Measurements from ENCODE around the gene DYNLL2.
"Not testable (repeated sequence)": the region's sequence is repeated elsewhere in the genome, so short reads cannot be mapped to it uniquely, and the experiment has no call there.

The DYNLL2 gene

GRCh38 chr17:58082870-58083490, at the start of gene DYNLL2:
Gene DYNLL2, plus strand, starts transcription at chr17:58083419. Its CDS starts 3,672 bp downstream, at chr17:58087091.
- DNase-seq (ENCODE audit: low read depth), result peak; percentile 90

DNA sequence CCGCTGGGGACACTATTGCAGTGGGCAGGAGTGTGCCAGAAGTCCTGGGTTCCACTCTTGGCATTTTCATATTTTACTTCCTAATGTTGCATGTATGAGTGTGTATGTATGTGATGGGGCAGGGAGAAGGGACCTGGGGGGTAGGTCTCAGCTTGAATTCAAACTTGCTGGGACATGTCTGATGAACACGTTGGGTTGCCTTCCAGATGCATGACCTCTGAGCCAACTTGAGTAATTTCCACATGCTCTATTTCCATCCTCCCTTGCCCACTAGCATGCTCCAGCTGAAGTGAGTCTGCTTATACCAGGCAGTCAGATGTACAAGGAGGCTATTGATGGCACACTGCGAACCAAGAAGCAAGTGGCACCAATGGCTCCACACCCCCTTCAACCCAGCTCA, 43.2 kb upstream of the DYNLL2 start:
- no peak for DNase-seq (ENCODE audit: low read depth)

GRCh38 chr17:58040386-58040785, 42.8 kb upstream of the DYNLL2 start:
- DNase-seq (ENCODE audit: low read depth), result no peak

DNA sequence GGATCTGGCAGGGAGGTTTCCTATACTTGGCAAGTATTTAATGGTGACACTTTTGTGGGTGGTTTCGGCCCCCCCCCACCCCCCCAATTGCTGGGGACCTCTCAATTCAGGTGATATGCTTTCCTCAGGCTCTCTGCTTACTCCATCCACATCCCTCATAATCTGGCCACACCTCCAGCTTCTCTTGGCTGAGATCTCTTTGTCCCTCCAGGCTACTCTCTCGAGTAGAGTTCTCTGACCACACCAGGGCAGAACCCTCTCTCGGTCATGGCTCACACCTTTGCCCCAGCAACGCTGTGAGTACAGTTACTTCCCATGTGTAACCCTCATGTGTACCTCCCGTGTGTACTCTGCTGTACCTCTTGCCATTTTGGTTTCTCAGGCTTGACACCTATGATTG, 42.1 kb upstream of the DYNLL2 start:
- no peak for DNase-seq (ENCODE audit: low read depth)

GRCh38 chr17:58043221-58044181, 39.7 kb upstream of the DYNLL2 start:
- DNase-seq (ENCODE audit: low read depth), result no peak

- not testable (repeated sequence) for DNase-seq (ENCODE audit: low read depth)
These were observed 39.0 kb upstream of the DYNLL2 start for GRCh38 chr17:58044256-58044655.

DNA sequence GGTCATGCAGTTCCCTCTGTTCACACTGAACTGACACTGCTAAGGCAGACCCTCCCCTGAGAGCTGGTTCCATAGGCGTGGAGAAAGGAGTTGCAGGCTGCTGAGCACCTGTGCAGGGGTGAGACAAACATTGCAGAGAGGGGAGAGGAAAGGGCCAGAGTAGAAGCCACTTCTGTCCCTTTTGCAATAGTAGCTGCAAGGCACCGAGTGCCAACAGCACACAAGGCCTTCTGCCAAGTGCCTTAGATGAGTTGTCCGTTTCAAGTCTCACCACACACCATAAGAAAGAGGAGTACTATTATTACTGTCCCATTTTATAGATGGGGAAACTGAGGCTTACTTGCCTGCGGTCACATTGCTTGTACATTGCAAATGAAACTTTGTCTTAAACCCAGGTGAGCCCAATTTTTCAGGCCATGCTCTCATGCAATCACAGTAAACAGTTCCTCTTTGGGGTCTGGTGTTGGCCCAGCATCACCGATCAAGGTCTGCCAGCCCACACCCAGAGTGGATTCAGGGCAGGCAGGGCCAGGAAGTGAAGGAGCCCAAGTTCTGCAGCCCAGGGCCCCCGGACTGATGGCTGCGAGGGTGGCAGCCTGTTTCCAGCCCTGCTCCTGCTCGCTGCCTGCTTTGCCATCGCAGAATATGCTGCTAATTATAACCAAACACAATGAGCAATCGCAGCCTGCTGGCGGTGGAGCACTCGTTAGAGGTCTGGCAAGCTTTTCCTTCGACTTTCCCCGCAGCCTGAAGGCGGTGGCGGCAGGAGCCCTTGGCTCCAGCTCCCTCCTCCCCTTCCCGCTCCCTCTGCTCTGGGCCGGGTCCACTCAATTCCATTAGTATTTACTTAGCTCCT, 36.8 kb upstream of the DYNLL2 start:
- DNase-seq (ENCODE audit: low read depth), result no peak

GRCh38 chr17:58047376-58048150, 35.7 kb upstream of the DYNLL2 start:
- no peak for DNase-seq (ENCODE audit: low read depth)

- DNase-seq (ENCODE audit: low read depth), result no peak
These were observed 33.7 kb upstream of the DYNLL2 start for GRCh38 chr17:58049533-58049932.

DNA sequence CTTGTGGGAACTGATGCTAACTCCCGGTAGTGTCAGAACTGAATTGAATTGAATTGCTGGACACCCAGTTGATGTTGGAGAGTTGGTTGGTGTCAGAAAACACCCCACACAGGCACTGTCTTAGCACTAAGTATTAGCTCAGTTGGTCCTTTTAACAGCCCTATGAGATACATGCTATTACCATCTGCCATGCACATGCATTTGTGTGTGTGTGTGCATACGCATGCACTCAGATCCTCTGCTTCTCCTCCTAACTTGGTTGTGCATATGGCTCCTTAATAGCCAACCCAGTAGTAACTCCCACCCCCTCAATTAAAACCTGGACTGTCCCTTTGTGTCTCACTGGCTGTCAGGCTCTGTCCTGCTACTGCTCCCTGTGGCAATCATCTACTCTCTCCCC, 32.3 kb upstream of the DYNLL2 start:
- DNase-seq (ENCODE audit: low read depth), result no peak

GRCh38 chr17:58051468-58051867, 31.8 kb upstream of the DYNLL2 start:
- DNase-seq (ENCODE audit: low read depth), result no peak

GRCh38 chr17:58052407-58052806, 30.8 kb upstream of the DYNLL2 start:
- no peak for DNase-seq (ENCODE audit: low read depth)

- no peak for DNase-seq (ENCODE audit: low read depth)
These were observed 30.1 kb upstream of the DYNLL2 start for GRCh38 chr17:58052945-58053715.

- no peak for DNase-seq (ENCODE audit: low read depth)
These were observed 28.6 kb upstream of the DYNLL2 start for GRCh38 chr17:58054641-58055040.

- no peak for DNase-seq (ENCODE audit: low read depth)
These were observed 26.7 kb upstream of the DYNLL2 start for GRCh38 chr17:58056476-58056875.

- no peak for DNase-seq (ENCODE audit: low read depth)
These were observed 24.1 kb upstream of the DYNLL2 start for GRCh38 chr17:58059141-58059540.

GRCh38 chr17:58060596-58061191, 22.5 kb upstream of the DYNLL2 start:
- peak; percentile 52 for DNase-seq (ENCODE audit: low read depth)

DNA sequence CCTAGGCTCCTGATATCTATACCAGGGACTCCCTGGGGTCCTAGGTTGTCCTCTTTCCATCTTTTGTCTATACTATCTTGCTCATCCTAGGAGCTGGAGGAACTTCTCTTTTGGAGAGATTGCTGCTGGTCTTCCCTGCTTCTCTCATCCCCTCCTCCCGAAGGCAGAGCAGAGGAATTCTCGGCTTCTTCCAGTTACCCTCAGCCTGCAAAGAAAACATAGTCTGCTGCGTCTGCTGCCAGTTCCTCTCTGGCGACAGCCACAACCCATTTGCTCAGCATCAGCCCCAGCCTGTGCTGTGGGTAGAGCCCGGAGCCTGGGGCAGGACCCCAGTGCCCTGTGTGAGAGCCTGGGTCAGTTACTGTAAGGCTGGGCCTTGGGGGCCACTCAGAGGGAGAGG, 21.5 kb upstream of the DYNLL2 start:
- no peak for DNase-seq (ENCODE audit: low read depth)

DNA sequence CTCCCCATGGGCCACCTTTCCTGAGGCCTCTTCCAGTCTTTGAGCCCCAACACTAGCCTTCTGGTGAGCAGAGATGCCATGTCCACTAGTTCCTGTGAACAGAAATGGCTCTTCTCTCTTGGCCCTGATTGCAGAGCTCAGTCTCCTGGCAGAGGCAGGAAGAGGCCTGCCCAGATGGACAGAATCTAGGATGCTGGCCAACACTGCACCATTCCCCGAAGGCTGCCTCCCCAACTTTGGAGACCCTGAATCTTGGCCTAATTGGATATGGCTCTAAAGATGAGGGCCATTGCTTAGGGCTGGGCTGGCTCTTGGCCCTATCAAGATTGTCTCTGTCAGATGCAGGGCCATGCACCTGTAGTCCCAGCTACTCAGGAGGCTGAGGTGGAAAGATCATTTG, 18.0 kb upstream of the DYNLL2 start:
- DNase-seq (ENCODE audit: low read depth), result no peak

- DNase-seq (ENCODE audit: low read depth), result no peak
These were observed 16.8 kb upstream of the DYNLL2 start for GRCh38 chr17:58066401-58066800.

All from iris pigment epithelial cell (primary cell).